ENCODE results near the gene ETFA.

ETFA gene

GRCh38 chr15:76321602-76322001 is 10.3 kb upstream of the ETFA start:
- TF ChIP-seq ZNF565 (CRISPR knock-in tag; conservative IDR thresholded peaks at IDR 0.05; ENCODE audit: low read depth) (no peak), ZNF70 (CRISPR knock-in tag; IDR thresholded peaks at IDR 0.05) (no peak), PPARA (CRISPR knock-in tag; IDR thresholded peaks at IDR 0.05; ENCODE audit: borderline replicate concordance) (no peak), ZC3H10 (CRISPR knock-in tag; IDR thresholded peaks at IDR 0.05) (no peak), POU6F1 (CRISPR knock-in tag; IDR thresholded peaks at IDR 0.05; ENCODE audit: borderline replicate concordance, low read depth) (no peak), OSR1 (CRISPR knock-in tag; IDR thresholded peaks at IDR 0.05) (no peak), PATZ1 (CRISPR knock-in tag; IDR thresholded peaks at IDR 0.05; ENCODE audit: borderline replicate concordance) (no peak), ISL1 (CRISPR knock-in tag; IDR thresholded peaks at IDR 0.05) (no peak), CREB5 (CRISPR knock-in tag; IDR thresholded peaks at IDR 0.05; ENCODE audit: low read depth) (no peak), BACH2 (CRISPR knock-in tag; IDR thresholded peaks at IDR 0.05; ENCODE audit: borderline replicate concordance) (no peak), ZNF8 (CRISPR knock-in tag; IDR thresholded peaks at IDR 0.05) (no peak), CSDC2 (CRISPR knock-in tag; IDR thresholded peaks at IDR 0.05) (no peak), RARB (CRISPR knock-in tag; IDR thresholded peaks at IDR 0.05) (no peak), TOX (CRISPR knock-in tag; IDR thresholded peaks at IDR 0.05; ENCODE audit: borderline replicate concordance) (no peak), SNAI2 (CRISPR knock-in tag; IDR thresholded peaks at IDR 0.05) (no peak), GLIS3 (CRISPR knock-in tag; IDR thresholded peaks at IDR 0.05) (no peak), ZFP3 (CRISPR knock-in tag; IDR thresholded peaks at IDR 0.05) (no peak), ZFP30 (CRISPR knock-in tag; IDR thresholded peaks at IDR 0.05) (no peak), CSRNP3 (CRISPR knock-in tag; IDR thresholded peaks at IDR 0.05) (no peak)
- ATAC-seq, result no peak

- no peak for TF ChIP-seq ZFP30 (CRISPR knock-in tag; IDR thresholded peaks at IDR 0.05)
- TF ChIP-seq ZFP3 (CRISPR knock-in tag; IDR thresholded peaks at IDR 0.05), result no peak
- no peak for TF ChIP-seq CSRNP3 (CRISPR knock-in tag; IDR thresholded peaks at IDR 0.05)
- TF ChIP-seq ZNF8 (CRISPR knock-in tag; IDR thresholded peaks at IDR 0.05), result no peak
- no peak for TF ChIP-seq PATZ1 (CRISPR knock-in tag; IDR thresholded peaks at IDR 0.05; ENCODE audit: borderline replicate concordance)
- no peak for TF ChIP-seq CREB5 (CRISPR knock-in tag; IDR thresholded peaks at IDR 0.05; ENCODE audit: low read depth)
- TF ChIP-seq POU6F1 (CRISPR knock-in tag; IDR thresholded peaks at IDR 0.05; ENCODE audit: borderline replicate concordance, low read depth), result no peak
- TF ChIP-seq GLIS3 (CRISPR knock-in tag; IDR thresholded peaks at IDR 0.05), result no peak
- TF ChIP-seq ARNTL (CRISPR knock-in tag; IDR thresholded peaks at IDR 0.05; ENCODE audit: borderline replicate concordance, low read depth), result no peak
- no peak for TF ChIP-seq TOX (CRISPR knock-in tag; IDR thresholded peaks at IDR 0.05; ENCODE audit: borderline replicate concordance)
- no peak for TF ChIP-seq PPARA (CRISPR knock-in tag; IDR thresholded peaks at IDR 0.05; ENCODE audit: borderline replicate concordance)
- no peak for TF ChIP-seq BACH2 (CRISPR knock-in tag; IDR thresholded peaks at IDR 0.05; ENCODE audit: borderline replicate concordance)
- ATAC-seq, result no peak
These were observed 9.9 kb upstream of the ETFA start for GRCh38 chr15:76321171-76321570.
